MCF 10A (cell line): ENCODE measurements around the gene HAGHL. TPM values are rescaled to one million over a fixed set of nuclear protein-coding genes. Genes with fewer than 3 reads are reported as not detected.

Experiments
- BruUV-seq: library from RNA; stranded (reverse); fragments of 400-500 nt; replicated peaks from 2 replicates; lab custom pipeline; 2021; lab: Mats Ljungman, UMichigan
- CTCF ChIA-PET: fragments of 300-600 bp; sonication (Branson Sonifier 250); formaldehyde crosslinking; extraction: SDS; loops from one replicate; lab custom pipeline; 2021; ENCODE audit warnings: antibody characterized with exemption, inconsistent platforms; lab: Yijun Ruan, JAX
- POLR2A ChIA-PET: fragments of 300-600, 350-650 bp; sonication (Branson Sonifier 250); formaldehyde crosslinking; extraction: SDS; loops from one replicate; lab custom pipeline; 2020; ENCODE audit warnings: antibody characterized with exemption, inconsistent platforms; lab: Yijun Ruan, JAX
- DNase-seq: peaks from one replicate; pipeline ENCODE4 v3.0.0-alpha.2; 2018; ENCODE audit not compliant: unreplicated experiment
- H3K27ac Mint-ChIP-seq: one replicate; pipeline ENCODE4 v1.8.0; 2022; ENCODE audit warnings: mild to moderate bottlenecking, low read depth, mixed read lengths; ENCODE audit not compliant: unreplicated experiment
- H3K27me3 Mint-ChIP-seq: one replicate; pipeline ENCODE4 v1.8.0; 2022; ENCODE audit warnings: mixed read lengths; ENCODE audit not compliant: insufficient read depth, unreplicated experiment
- H3K36me3 Mint-ChIP-seq: one replicate; pipeline ENCODE4 v1.8.0; 2022; ENCODE audit warnings: mild to moderate bottlenecking, moderate library complexity, mixed read lengths; ENCODE audit not compliant: insufficient read depth, unreplicated experiment
- H3K4me1 Mint-ChIP-seq: one replicate; pipeline ENCODE4 v1.8.0; 2022; ENCODE audit warnings: mixed read lengths; ENCODE audit not compliant: insufficient read depth, unreplicated experiment
- H3K4me3 Mint-ChIP-seq: one replicate; pipeline ENCODE4 v1.8.0; 2022; ENCODE audit warnings: mild to moderate bottlenecking, moderate library complexity, mixed read lengths; ENCODE audit not compliant: unreplicated experiment
- H3K9me3 Mint-ChIP-seq: one replicate; pipeline ENCODE4 v1.8.0; 2022; ENCODE audit warnings: mixed read lengths; ENCODE audit not compliant: unreplicated experiment
- CTCF ChIP-seq: fragments of 200-600 bp; IDR thresholded peaks from one replicate; pipeline ENCODE4 v1.8.0; 2022; ENCODE audit warnings: antibody characterized with exemption, mild to moderate bottlenecking; ENCODE audit not compliant: unreplicated experiment
- intact Hi-C: fragments of 100-400 bp; cut with micrococcal nuclease; formaldehyde crosslinking; loops from 2 replicates; pipeline ENCODE4 v1.14.1; 2022
- total RNA-seq: library from RNA; stranded (reverse); gene quantifications from 2 replicates; pipeline ENCODE4 v1.2.3, GENCODE V29; 2022

HAGHL gene
- total RNA-seq, 1 experiment from 2014 or later, result 24.5 TPM

GRCh38 chr16:678858-679813, 47.8 kb upstream of the HAGHL start:
- Mint-ChIP-seq H3K4me1 (no peaks in the 10 kb centered on the region), H3K9me3 (no peaks in the 10 kb centered on the region), H3K27me3 (no peaks in the 10 kb centered on the region), H3K4me3 (no peak overlapping the region), H3K36me3 (peaks cover 58% of the 10 kb centered on the region), H3K27ac (no peak overlapping the region)
- intact Hi-C loops, result no loop called here
- no peak for TF ChIP-seq CTCF
- ChIA-PET POLR2A (interaction anchor here (0.6 to 3.9 kb wide), 9 partner anchors 11 to 142 kb away, joined by 3 to 17 read pairs (median 4); partner anchors contain the start of genes CCDC78, HAGHL and RHOT2), CTCF (interaction anchor here (0.9 to 1.6 kb wide), 3 partner anchors 10 to 31 kb away, joined by 3 to 6 read pairs (median 3); no protein-coding TSS in a partner anchor)
- no TSS peak for BruUV-seq
- no peak for DNase-seq

DNA sequence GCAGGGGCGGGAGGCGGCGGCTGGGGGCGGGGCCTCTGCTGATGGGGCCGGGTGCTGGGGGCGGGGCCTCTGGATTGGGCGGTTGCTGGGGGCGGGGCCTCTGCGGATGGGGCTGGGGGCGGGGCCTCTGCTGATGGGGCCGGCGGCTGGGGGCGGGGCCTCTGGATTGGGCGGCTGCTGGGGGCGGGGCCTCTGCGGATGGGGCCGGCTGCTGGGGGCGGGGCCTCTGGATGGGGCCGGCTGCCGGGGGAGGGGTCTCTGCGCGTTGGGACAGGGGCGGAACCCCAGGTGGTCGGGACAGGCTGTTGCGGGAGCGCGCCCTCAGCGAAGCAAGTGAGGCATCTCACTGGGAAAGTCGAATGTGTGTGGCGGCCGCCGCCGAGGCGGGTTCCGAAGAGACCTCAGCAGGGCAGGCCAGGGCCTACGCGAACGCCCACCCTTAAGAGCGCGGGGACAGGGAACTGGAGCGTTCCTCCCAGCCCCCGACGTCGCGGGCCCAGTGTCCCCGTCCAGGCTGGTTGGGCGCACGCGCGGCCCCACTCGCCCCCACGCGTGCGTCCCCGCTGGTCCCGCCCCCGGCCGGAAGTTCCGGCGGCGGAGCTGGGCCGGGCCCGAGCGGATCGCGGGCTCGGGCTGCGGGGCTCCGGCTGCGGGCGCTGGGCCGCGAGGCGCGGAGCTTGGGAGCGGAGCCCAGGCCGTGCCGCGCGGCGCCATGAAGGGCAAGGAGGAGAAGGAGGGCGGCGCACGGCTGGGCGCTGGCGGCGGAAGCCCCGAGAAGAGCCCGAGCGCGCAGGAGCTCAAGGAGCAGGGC, 46.9 kb upstream of the HAGHL start, which contains the start of gene STUB1:
STUB1 (plus strand) TSS at position 597 of the 811 bp plus-strand sequence; CDS start at position 713, 116 bp downstream.
- no peak for TF ChIP-seq CTCF
- DNase-seq, result peak; percentile 81
- no TSS peak for BruUV-seq
- no peak within 1 kb of the TSS for H3K27ac Mint-ChIP-seq
- ChIA-PET POLR2A (interaction anchor here (0.7 to 3.9 kb wide), 19 partner anchors 10 to 747 kb away, joined by 3 to 32 read pairs (median 6); partner anchors contain the start of genes CAPN15, CCDC78, FBXL16 and HAGHL), CTCF (interaction anchor here (1.0 kb wide), 1 partner anchor 257 kb away, joined by 4 read pairs; no protein-coding TSS in a partner anchor)
- H3K4me3 Mint-ChIP-seq, result peak within 1 kb of the TSS; percentile 76
- H3K27me3 Mint-ChIP-seq, result no peaks in the 10 kb centered on the region
- intact Hi-C loops, result no loop called here
- H3K4me1 Mint-ChIP-seq, result no peaks in the 10 kb centered on the region
- H3K36me3 Mint-ChIP-seq, result peaks cover 56% of the 10 kb centered on the region
- no peaks in the 10 kb centered on the region for H3K9me3 Mint-ChIP-seq

DNA sequence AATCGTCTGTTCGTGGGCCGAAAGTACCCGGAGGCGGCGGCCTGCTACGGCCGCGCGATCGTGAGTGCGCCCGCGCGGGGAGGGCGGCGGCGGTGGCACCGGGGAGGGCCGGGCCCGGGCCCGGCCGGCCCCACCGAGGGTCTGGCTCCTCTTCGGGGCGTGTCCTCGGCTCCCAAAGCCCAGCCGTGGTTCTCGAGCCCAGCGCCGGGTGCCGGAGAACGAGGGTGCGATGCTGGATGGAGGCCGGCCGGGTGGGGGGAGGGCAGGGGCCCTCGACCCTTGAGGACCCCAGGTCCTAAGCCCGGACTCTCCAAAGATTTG, 46.3 kb upstream of the HAGHL start:
- no peaks in the 10 kb centered on the region for H3K4me1 Mint-ChIP-seq
- CTCF ChIA-PET, result interaction anchor here (0.6 to 1.8 kb wide), 3 partner anchors 13 to 257 kb away, joined by 3 to 9 read pairs (median 4); partner anchors contain the start of gene RHOT2

More for the DNA sequence above, 46.3 kb upstream of the HAGHL start:
- POLR2A ChIA-PET, result interaction anchor here (0.7 to 3.9 kb wide), 19 partner anchors 9 to 747 kb away, joined by 3 to 32 read pairs (median 6); partner anchors contain the start of genes ANTKMT, CAPN15, CCDC78 and FBXL16
- Mint-ChIP-seq H3K27ac (no peak overlapping the region), H3K9me3 (no peaks in the 10 kb centered on the region), H3K4me3 (peak overlapping the region; percentile 76), H3K36me3 (peaks cover 56% of the 10 kb centered on the region), H3K27me3 (no peaks in the 10 kb centered on the region)
- no peak for TF ChIP-seq CTCF
- BruUV-seq, result no TSS peak
- intact Hi-C loops, result no loop called here
- no peak for DNase-seq
